Calu3 (cell line): Measurements from ENCODE around the gene TTC9. TPM values are rescaled to one million over a fixed set of nuclear protein-coding genes. Genes with fewer than 3 reads are reported as not detected.

Experiments used
- BruUV-seq: library from RNA; stranded (reverse); fragments of 400-500 nt; replicated peaks from 2 replicates; lab custom pipeline; 2021; lab: Mats Ljungman, UMichigan
- CTCF ChIA-PET: fragments of 300-600 bp; sonication (Branson Sonifier 250); formaldehyde crosslinking; loops from one replicate; lab custom pipeline; 2022; ENCODE audit warnings: antibody characterized with exemption; lab: Charles Lee
- DNase-seq: peaks from one replicate; pipeline ENCODE4 v3.0.0; 2022
- H3K27ac Mint-ChIP-seq: one replicate; pipeline ENCODE4 v1.8.0; 2022; ENCODE audit warnings: mixed read lengths; ENCODE audit not compliant: unreplicated experiment
- H3K27me3 Mint-ChIP-seq: one replicate; pipeline ENCODE4 v1.8.0; 2022; ENCODE audit warnings: mixed read lengths; ENCODE audit not compliant: unreplicated experiment
- H3K36me3 Mint-ChIP-seq: one replicate; pipeline ENCODE4 v1.8.0; 2022; ENCODE audit warnings: mild to moderate bottlenecking, moderate library complexity, mixed read lengths; ENCODE audit not compliant: insufficient read depth, unreplicated experiment
- H3K4me1 Mint-ChIP-seq: one replicate; pipeline ENCODE4 v1.8.0; 2022; ENCODE audit warnings: mild to moderate bottlenecking, low read depth, mixed read lengths; ENCODE audit not compliant: unreplicated experiment
- H3K4me3 Mint-ChIP-seq: one replicate; pipeline ENCODE4 v1.8.0; 2022; ENCODE audit warnings: mild to moderate bottlenecking, low read depth, moderate library complexity, mixed read lengths; ENCODE audit not compliant: unreplicated experiment
- H3K9me3 Mint-ChIP-seq: one replicate; pipeline ENCODE4 v1.8.0; 2022; ENCODE audit warnings: low read depth, mixed read lengths; ENCODE audit not compliant: unreplicated experiment
- CTCF ChIP-seq: fragments of 200-600 bp; IDR thresholded peaks from one replicate; pipeline ENCODE4 v1.8.0; 2022; ENCODE audit warnings: antibody characterized with exemption; ENCODE audit not compliant: unreplicated experiment
- intact Hi-C: fragments of 100-400 bp; cut with micrococcal nuclease; formaldehyde crosslinking; loops from one replicate; pipeline ENCODE4 v1.10.0; 2022; ENCODE audit not compliant: unreplicated experiment
- total RNA-seq: library from RNA; stranded (reverse); gene quantifications from 2 replicates; pipeline ENCODE4 v1.2.3, GENCODE V29; 2022

Gene TTC9
- total RNA-seq, 1 experiment from 2014 or later: 9.8 TPM

DNA sequence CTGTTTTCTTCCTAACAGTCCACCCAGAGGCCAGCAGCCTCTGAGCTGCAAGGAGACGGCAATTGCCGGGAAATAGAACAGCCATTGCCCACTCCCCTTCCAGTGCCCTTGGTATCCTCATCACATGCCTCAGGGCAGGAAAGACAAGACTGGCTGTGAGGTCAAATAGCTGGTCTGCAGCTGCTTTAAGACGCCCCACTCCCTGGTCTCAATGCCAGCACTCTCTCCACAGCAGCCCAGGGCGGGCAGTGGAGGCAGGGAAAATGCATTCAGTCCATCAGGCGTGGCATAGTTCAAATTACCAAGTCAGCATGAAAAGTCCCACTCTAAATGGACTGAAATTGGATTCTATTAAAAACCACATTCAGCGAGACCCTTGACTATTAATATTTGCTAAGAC, 35.6 kb downstream of the TTC9 start:
- H3K36me3 Mint-ChIP-seq: no peaks in the 10 kb centered on the region
- no TSS peak for BruUV-seq
- no peak for DNase-seq
- intact Hi-C loops: no loop called here
- H3K4me1 Mint-ChIP-seq: no peaks in the 10 kb centered on the region
- H3K4me3 Mint-ChIP-seq: no peak overlapping the region
- no peak overlapping the region for H3K27ac Mint-ChIP-seq
- CTCF ChIA-PET: no interaction called here
- H3K9me3 Mint-ChIP-seq: no peaks in the 10 kb centered on the region
- no peaks in the 10 kb centered on the region for H3K27me3 Mint-ChIP-seq
- TF ChIP-seq CTCF: no peak

GRCh38 chr14:70680748-70681147, 39.0 kb downstream of the TTC9 start:
- intact Hi-C loops: no loop called here
- BruUV-seq: no TSS peak
- Mint-ChIP-seq H3K27ac (no peak overlapping the region), H3K4me1 (no peaks in the 10 kb centered on the region), H3K4me3 (no peak overlapping the region), H3K9me3 (no peaks in the 10 kb centered on the region), H3K27me3 (no peaks in the 10 kb centered on the region), H3K36me3 (no peaks in the 10 kb centered on the region)
- CTCF ChIA-PET: no interaction called here
- TF ChIP-seq CTCF: no peak
- no peak for DNase-seq

GRCh38 chr14:70683983-70684382, 42.3 kb downstream of the TTC9 start:
- no peaks in the 10 kb centered on the region for H3K9me3 Mint-ChIP-seq
- H3K4me1 Mint-ChIP-seq: no peaks in the 10 kb centered on the region
- H3K27ac Mint-ChIP-seq: no peak overlapping the region
- CTCF ChIA-PET: interaction anchor here (0.6 to 0.7 kb wide), 3 partner anchors 15 to 290 kb away, joined by 3 to 5 read pairs (median 3); no protein-coding TSS in a partner anchor
- H3K36me3 Mint-ChIP-seq: no peaks in the 10 kb centered on the region
- no peak for DNase-seq
- H3K4me3 Mint-ChIP-seq: no peak overlapping the region
- BruUV-seq: no TSS peak
- intact Hi-C loops: no loop called here
- no peaks in the 10 kb centered on the region for H3K27me3 Mint-ChIP-seq
- TF ChIP-seq CTCF: no peak

DNA sequence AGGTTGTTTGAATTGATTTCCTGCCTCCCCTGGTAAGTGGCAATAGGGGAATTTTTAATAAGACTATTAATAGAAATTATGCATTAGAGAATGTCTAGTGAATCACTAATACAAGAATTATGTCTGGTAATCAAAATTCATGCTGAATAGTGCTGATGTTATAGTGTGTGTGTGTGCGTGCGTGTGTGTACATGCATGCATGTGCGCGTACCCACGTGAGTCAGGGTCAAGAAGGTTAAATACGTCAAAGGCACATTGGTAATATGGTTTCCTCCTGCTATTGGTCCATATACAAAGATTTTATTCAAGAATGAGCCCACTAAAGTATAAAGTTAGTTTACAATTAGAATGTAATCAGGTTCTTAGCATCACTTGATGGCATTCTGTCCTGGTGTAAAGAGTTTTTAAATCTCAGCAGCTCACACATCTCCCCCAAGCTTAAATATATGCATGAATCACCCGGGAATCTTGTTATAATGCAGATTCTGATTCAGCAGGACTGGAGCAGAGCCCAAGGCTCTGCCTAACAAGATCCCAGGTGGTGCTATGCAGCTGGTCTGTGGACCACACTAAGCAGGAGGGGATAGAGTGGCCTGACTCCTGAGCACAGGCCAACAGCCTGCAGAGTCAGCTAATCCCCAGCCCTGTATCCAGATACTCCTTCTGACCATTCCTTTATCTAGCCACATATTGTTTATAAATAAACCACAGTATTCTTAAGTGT, 43.9 kb downstream of the TTC9 start:
- Mint-ChIP-seq H3K27ac (no peak overlapping the region), H3K4me1 (no peaks in the 10 kb centered on the region), H3K36me3 (no peaks in the 10 kb centered on the region), H3K4me3 (no peak overlapping the region), H3K9me3 (no peaks in the 10 kb centered on the region), H3K27me3 (no peaks in the 10 kb centered on the region)
- no peak for TF ChIP-seq CTCF
- intact Hi-C loops: no loop called here
- no peak for DNase-seq
- CTCF ChIA-PET: no interaction called here
- BruUV-seq: no TSS peak
